NCI-H446 treated with DMSO at 0.1 percent for 48 hours (cell line): ENCODE data around the gene C11orf68.
A peak's percentile ranks its signal among the peaks of the same experiment; 100 is the strongest.

ENCODE experiments used
- DNase-seq: peaks from one replicate; lab custom pipeline; 2025; lab: John Stamatoyannopoulos, UW

C11orf68 gene

DNA sequence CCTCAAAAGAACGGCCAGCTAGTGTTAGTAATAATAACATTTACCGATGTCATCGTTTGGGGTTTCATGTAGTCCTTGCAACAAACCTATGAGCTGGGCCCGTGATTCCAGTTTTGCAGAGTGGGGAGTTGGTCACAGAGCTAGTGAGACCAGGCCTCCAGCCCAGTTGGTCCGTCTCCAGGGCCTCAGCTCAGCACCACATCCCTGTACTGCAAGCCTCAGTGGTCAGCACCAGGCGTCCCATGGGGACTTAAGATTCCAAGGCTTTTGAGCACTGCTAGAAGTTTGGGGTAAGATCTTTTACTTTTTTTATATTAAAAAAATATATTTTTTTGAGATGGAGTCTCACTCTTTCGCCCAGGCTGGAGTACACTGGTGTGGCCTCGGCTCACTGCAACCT is 25.3 kb upstream of the C11orf68 start:
- DNase-seq: no peak

GRCh38 chr11:65942531-65942930 is 23.7 kb upstream of the C11orf68 start:
- DNase-seq: no peak

- no peak for DNase-seq
Measured at GRCh38 chr11:65941720-65942310, 23.0 kb upstream of the C11orf68 start.

DNA sequence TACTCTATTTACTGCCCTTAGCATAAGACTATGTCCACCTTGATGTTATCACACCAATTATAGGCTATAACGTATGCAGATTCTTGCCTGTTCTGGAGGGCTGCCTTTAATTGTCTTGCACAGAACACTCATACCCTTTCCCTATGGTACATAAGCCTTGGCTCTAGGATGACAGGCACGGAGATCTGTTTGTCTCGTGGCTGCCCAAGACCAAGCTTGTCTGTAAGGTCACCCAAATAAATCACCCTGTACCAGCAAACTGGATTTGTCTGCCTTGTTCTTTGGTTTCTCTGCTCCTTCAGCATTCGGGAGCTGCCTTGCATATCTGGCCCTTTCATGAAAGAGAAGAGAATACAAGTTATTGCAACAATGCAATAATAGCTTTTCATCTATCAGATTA is 18.9 kb upstream of the C11orf68 start:
- DNase-seq: no peak

DNA sequence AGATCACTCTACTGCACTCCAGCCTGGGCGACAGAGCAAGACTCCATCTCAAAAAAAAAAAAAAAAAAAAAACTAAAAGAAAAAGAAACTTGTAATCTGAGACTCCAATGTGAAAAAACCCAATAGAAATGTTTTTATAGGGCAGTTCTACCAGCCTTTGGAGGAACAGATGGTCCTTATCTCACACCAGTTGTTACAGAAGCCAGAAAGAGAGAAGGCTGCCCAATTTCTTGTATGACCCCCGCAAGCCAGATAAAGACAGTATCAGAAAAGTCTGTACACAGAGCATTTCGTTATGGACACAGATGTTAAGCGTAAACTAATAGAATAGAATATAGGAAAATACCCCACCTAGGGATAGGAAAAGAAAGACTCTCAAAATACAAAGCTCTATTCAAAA is 15.2 kb upstream of the C11orf68 start:
- DNase-seq: no peak

GRCh38 chr11:65932558-65932919 is 13.7 kb upstream of the C11orf68 start:
- no peak for DNase-seq

DNA sequence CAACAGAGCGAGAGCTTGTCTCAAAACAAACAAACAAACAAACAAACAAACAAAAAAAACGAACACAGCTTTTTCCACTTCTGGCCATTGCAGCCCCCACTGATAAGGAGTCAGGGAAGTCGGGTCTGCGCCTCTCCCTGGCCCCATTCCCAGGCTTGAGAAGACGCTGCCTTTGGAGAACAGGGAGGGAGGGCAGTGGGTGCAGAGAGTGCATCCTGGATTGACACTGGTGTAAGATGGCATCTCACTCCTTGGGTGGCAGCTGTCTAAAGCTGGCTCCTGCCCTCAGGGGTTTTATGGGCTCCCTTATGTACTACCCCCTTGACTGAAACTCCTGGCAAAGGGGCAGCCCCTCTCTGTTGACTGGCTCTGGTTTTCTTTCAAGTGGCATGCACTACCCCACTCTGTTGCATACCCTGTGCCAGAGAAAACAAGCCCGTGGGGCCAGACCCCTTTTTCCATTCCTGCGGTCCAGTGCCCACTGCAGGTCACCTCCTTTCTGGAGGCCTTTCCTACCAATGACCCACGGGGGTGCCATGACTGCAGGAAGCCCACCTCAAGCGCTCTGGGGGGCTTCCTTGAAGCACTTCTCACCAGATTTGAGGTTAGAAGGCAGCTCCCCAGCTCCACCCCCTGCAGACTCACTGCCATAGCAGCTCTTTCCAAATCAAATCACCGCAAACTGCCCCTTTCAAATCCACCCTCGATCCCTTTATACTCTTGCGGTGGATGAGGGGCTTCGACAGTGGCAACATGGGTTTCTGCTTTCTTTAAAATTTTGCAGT is 13.1 kb upstream of the C11orf68 start:
- DNase-seq: no peak

- no peak for DNase-seq
Measured at GRCh38 chr11:65928667-65929066, 9.8 kb upstream of the C11orf68 start.

GRCh38 chr11:65927904-65928397 is 9.1 kb upstream of the C11orf68 start:
- DNase-seq: no peak

- DNase-seq: no peak
Measured at GRCh38 chr11:65925397-65925796, 6.5 kb upstream of the C11orf68 start.

GRCh38 chr11:65922565-65922964 is 3.7 kb upstream of the C11orf68 start:
- no peak for DNase-seq

DNA sequence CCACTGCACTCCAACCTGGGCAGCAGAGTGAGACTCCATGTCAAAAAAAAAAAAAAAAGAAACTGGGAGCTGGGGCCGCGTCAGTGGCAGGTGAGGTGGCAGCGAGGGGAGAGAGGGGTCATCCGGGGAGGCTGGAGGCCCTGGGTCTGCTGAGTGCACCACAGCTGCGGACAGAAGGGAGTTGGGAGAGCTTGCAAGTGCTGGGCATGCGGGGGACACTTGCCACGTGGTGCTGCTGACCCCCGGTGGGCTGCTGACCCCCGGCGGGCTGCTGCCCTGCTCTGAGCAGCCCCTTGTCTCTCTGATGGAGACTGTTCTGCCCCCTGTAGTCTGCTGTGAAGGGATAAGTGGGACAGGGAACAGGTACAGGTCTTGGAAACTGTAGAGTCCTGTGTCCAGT is 3.0 kb upstream of the C11orf68 start:
- no peak for DNase-seq

- DNase-seq: no peak
Measured at GRCh38 chr11:65921033-65921555, 2.2 kb upstream of the C11orf68 start.

DNA sequence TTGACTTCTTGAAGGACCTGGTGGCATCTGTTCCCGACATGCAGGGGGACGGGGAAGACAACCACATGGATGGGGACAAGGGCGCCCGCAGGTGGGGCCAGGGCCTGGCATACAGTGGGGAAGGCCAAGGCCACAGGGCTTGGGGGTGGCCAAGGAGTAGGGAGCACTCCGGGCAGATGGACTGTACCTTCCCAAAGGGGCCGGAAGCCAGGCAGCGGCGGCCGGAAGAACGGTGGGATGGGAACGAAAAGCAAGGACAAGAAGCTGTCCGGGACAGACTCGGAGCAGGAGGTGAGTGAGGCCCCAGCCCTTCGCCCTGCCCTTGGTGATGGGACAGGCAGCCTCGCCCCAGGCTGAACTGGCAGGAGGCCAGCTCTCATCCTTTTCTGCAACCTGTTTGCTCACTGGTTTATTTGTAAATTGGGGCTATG is 1.5 kb upstream of the C11orf68 start:
- no peak for DNase-seq

- DNase-seq: no peak
Measured at GRCh38 chr11:65919573-65920371, 910 bp upstream of the C11orf68 start.

DNA sequence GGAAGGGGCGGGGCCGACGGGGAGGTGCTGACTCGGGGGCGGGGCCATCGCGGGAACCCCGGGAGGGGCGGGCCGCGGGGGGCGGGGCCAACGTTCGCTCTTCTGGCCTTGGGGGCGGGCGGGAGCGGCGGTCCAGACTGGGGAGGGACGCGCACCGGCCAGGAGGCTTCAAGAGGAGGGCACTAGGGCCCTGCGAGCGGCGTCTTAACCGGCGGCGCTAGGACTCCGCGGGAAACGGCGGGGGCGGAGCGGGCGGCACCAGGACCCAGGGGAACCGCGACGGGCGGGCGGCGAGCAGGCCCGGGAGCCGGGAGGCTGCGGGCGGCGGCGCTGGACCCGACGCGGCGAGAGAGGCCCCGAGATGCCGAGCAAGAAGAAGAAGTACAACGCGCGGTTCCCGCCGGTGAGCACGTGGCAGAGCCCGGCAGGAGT is 295 bp upstream of the C11orf68 start, which contains the start of gene DRAP1:
Gene DRAP1 (plus strand): TSS at position 286 of the 432 bp plus-strand sequence. CDS start 76 bp downstream, at position 362.
- peak; percentile 96 for DNase-seq

DNA sequence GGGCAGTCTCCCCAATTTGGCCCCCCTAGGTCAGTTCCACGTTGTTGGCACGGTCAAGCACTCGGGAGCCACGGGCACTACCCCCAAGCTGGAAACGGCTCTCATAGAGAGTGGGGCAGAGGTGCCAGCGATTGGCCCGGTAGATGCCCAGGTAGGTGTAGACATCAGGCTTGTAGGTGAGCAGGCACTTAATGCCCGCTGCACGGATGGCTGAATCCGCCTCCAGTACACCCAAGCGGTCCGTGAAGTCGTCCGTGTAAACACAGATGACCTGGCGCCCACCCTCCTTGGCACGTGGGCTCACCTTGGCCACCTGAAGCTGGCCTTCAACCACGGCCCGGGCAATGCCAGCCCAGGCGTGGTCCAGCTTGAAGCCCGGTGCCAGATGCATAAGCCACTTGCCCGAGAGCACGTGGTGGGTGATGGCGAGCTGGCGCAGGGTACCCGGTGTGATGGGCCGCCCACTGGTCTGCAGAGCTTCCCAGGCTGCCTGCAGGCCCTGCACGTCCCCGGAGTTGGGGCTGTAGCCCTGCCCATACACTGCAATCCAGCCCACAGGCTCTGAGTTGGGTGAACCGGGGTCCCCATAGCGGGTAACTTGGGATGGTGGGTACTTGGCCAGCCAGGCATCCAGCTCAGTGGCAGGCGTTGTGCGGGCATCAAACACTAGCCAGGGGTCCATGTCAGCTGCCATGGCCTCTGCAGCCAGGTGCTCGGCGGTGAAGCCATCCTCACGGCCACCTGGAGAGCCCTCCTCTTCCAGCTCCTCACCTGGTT is 1.2 kb downstream of the C11orf68 start:
- DNase-seq: no peak

GRCh38 chr11:65917077-65917433 is 1.8 kb downstream of the C11orf68 start:
- no peak for DNase-seq

GRCh38 chr11:65916391-65916790 is 2.5 kb downstream of the C11orf68 start:
- no peak for DNase-seq

DNA sequence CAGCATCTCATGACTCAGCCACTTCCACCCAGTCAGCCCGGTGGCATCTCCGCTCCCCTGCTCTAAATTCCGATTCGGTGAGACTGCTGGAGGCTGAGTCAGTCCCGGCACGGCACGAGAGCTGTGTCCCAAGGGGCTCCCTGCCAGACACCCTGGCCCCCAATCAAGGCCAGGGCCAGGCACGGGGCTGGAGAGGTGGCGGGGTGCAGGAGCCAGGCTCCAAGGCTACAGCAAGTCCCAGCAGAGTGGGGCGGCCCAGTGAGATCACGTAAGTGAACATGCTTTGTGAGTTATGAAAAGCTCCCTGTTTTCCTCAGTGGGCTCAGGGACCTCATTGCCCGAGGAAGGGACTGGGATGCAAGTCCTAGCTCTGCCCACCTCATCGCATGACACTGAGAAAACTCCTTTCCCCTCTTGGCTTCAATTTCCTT is 3.0 kb downstream of the C11orf68 start:
- peak; percentile 34 for DNase-seq

- DNase-seq: no peak
Measured at GRCh38 chr11:65915101-65915820, 3.6 kb downstream of the C11orf68 start.
